ENCODE data around the gene TRMT1.

TRMT1 gene

DNA sequence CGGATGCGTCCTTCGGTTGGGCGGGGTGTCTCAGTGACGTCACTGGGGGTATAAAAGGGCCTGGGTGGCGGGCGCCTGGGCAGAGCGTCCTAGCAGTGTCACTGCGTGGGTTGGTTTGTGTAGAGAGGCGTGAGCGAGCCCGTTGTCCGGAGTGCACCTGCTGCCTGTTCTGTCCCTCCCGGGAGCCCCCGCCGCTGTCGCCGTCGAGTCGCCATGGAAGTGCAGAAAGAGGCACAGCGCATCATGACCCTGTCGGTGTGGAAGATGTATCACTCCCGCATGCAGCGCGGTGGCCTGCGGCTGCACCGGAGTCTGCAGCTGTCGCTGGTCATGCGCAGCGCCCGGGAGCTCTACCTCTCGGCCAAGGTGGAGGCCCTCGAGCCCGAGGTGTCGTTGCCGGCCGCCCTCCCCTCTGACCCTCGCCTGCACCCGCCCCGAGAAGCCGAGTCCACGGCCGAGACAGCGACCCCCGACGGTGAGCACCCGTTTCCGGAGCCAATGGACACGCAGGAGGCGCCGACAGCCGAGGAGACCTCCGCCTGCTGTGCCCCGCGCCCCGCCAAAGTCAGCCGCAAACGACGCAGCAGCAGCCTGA lies 36.5 kb upstream of the TRMT1 start:
- Histone ChIP-seq H3K27me3 (ENCODE audit: insufficient read depth, poor library complexity, severe bottlenecking) (no peaks in the 10 kb centered on the region), H3K36me3 (ENCODE audit: low read depth) (peaks cover 22% of the 10 kb centered on the region), H3K4me3 (ENCODE audit: severe bottlenecking) (peak overlapping the region; percentile 91), H3K9me3 (ENCODE audit: severe bottlenecking) (no peaks in the 10 kb centered on the region), H3K4me1 (ENCODE audit: insufficient read depth, poor library complexity, severe bottlenecking) (peaks cover 12% of the 10 kb centered on the region), H3K27ac (ENCODE audit: poor library complexity, severe bottlenecking) (peak overlapping the region; percentile 92)
- TF ChIP-seq, protein P1, sequence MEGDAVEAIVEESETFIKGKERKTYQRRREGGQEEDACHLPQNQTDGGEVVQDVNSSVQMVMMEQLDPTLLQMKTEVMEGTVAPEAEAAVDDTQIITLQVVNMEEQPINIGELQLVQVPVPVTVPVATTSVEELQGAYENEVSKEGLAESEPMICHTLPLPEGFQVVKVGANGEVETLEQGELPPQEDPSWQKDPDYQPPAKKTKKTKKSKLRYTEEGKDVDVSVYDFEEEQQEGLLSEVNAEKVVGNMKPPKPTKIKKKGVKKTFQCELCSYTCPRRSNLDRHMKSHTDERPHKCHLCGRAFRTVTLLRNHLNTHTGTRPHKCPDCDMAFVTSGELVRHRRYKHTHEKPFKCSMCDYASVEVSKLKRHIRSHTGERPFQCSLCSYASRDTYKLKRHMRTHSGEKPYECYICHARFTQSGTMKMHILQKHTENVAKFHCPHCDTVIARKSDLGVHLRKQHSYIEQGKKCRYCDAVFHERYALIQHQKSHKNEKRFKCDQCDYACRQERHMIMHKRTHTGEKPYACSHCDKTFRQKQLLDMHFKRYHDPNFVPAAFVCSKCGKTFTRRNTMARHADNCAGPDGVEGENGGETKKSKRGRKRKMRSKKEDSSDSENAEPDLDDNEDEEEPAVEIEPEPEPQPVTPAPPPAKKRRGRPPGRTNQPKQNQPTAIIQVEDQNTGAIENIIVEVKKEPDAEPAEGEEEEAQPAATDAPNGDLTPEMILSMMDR (IDR thresholded peaks at IDR 0.05; ENCODE audit: poor library complexity, severe bottlenecking), result peak; percentile 17
- ATAC-seq (ENCODE audit: low read depth) (peak; percentile 19), DNase-seq (ENCODE audit: low spot score) (peak; percentile 91)

DNA sequence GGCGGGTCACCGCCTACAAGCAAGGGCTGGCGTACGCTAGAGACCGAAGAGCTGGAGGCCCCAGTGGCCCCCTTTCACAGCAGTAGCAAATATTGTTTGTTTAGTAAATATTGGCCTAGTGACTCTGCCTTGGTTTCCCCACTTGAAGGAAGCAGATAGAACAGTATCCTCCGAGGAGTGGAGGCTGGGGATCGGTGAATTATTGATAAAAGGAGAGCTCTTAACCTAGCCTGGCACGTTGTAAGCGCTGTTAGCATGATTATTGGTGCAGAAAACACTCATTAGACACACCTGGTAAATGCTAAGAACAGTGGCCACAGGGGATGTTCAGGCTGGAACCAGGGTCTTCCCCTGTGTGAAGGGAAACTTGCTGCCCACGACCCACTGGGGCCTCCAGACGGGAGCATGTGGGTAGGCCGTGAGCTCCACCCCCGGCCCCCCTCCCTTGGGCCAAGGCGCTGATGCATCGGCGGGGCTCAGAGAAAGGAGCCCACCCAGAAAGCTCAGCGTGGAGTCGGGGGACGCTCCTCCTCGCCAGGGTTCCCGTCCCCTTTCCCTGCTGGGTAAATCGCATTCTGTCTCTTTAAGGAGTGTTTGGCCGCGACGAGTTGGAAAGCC lies 35.9 kb upstream of the TRMT1 start:
- peaks cover 22% of the 10 kb centered on the region for H3K36me3 ChIP-seq (ENCODE audit: low read depth)
- ATAC-seq (ENCODE audit: low read depth) (no peak; the same call in 2 of the 3 replicates), DNase-seq (ENCODE audit: low spot score) (no peak)
- peak overlapping the region; percentile 91 for H3K4me3 ChIP-seq (ENCODE audit: severe bottlenecking)
- H3K4me1 ChIP-seq (ENCODE audit: insufficient read depth, poor library complexity, severe bottlenecking), result peaks cover 12% of the 10 kb centered on the region
- TF ChIP-seq, protein P1 (IDR thresholded peaks at IDR 0.05; ENCODE audit: poor library complexity, severe bottlenecking), result no peak
- no peaks in the 10 kb centered on the region for H3K9me3 ChIP-seq (ENCODE audit: severe bottlenecking)
- no peaks in the 10 kb centered on the region for H3K27me3 ChIP-seq (ENCODE audit: insufficient read depth, poor library complexity, severe bottlenecking)
- peak overlapping the region; percentile 92 for H3K27ac ChIP-seq (ENCODE audit: poor library complexity, severe bottlenecking)

DNA sequence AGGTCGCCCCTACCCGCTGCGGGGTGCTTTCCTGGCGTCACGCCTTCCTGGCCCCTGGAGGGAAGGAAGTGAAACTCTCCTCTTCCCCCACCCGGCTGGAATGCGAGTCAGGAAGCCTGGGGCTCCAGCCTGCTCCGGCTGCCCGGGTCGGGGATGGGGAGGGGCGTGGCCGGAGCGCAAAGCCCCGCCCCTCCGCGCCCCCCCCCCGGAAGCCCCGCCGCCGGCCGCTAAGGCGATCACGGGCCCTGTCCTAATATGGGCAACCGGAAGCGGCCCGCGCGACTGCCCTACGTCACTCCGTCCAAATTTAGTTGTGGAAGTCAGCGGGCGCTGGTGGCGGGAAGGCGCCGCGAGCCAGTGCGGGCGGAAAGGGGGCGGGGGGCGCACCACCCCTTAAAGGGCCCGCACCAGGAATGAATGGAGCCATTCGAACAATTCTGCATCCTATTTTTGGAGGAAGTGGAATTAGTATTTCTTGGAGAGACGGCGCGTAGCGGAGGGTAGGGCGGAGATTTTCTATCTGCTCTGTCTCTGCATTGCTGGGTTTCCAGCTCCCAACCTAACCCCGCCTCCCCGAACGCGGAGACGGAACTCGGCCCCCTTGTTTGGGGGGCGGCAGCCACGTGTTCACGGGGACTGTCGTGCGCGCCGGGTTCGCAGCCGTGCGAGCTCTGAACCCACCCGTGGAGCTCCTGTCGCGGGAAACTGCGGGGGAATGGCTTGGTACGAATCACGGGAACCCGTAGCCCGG lies 35.2 kb upstream of the TRMT1 start:
- TF ChIP-seq, protein P1 (IDR thresholded peaks at IDR 0.05; ENCODE audit: poor library complexity, severe bottlenecking), result peak; percentile 14
- ATAC-seq (ENCODE audit: low read depth) (peak; percentile 59), DNase-seq (ENCODE audit: low spot score) (peak; percentile 96)
- H3K36me3 ChIP-seq (ENCODE audit: low read depth), result peaks cover 22% of the 10 kb centered on the region
- H3K4me1 ChIP-seq (ENCODE audit: insufficient read depth, poor library complexity, severe bottlenecking), result peaks cover 12% of the 10 kb centered on the region
- H3K27ac ChIP-seq (ENCODE audit: poor library complexity, severe bottlenecking), result peak overlapping the region; percentile 92
- no peaks in the 10 kb centered on the region for H3K9me3 ChIP-seq (ENCODE audit: severe bottlenecking)
- H3K27me3 ChIP-seq (ENCODE audit: insufficient read depth, poor library complexity, severe bottlenecking), result no peaks in the 10 kb centered on the region
- peak overlapping the region; percentile 91 for H3K4me3 ChIP-seq (ENCODE audit: severe bottlenecking)

DNA sequence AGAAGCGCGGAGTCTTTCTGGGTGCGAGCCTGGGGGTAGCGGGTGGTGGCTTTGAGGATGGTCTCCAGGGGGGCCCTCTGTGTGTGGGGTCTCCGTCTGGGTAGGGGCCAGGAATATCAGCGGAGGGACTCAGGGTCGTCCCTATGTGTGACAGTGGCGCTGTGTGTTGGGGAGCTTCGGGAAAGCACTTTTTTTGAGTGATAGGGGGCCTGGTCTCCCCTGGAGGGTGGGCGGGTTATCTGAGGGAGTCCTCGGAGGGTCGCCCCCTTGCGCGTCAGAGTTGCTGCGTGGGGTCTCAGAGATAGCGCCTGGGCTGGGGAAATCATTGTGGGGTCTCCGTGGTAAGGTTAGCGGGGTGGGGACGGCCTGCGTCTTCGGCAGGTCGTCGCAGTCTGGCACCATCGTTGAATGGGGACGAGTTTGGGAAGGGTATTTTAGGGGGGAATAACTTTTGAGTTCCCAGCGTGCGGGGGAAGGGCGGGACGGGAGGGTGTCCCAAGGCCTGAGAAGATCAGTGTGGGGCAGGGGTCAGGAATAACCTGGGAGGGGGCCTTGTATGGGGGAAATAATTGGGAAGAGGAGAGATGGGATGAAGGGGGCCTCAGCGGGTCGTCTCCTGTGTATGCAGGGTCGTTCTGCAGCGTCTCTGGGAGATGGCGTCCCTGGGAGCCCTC lies 34.5 kb upstream of the TRMT1 start:
- no peaks in the 10 kb centered on the region for H3K27me3 ChIP-seq (ENCODE audit: insufficient read depth, poor library complexity, severe bottlenecking)
- H3K4me3 ChIP-seq (ENCODE audit: severe bottlenecking), result peak overlapping the region; percentile 91
- peaks cover 10% of the 10 kb centered on the region for H3K4me1 ChIP-seq (ENCODE audit: insufficient read depth, poor library complexity, severe bottlenecking)
- peak overlapping the region; percentile 92 for H3K27ac ChIP-seq (ENCODE audit: poor library complexity, severe bottlenecking)
- ATAC-seq (ENCODE audit: low read depth) (no peak), DNase-seq (ENCODE audit: low spot score) (no peak)
- TF ChIP-seq, protein P1 (IDR thresholded peaks at IDR 0.05; ENCODE audit: poor library complexity, severe bottlenecking), result no peak
- H3K36me3 ChIP-seq (ENCODE audit: low read depth), result peaks cover 29% of the 10 kb centered on the region
- H3K9me3 ChIP-seq (ENCODE audit: severe bottlenecking), result no peaks in the 10 kb centered on the region
